Measurements from ENCODE around the gene STIMATE.

The STIMATE gene

GRCh38 chr3:52839268-52839575 lies 58.1 kb downstream of the STIMATE start:
- no peak for DNase-seq

GRCh38 chr3:52838561-52839267 lies 58.6 kb downstream of the STIMATE start:
- DNase-seq = no peak

GRCh38 chr3:52836986-52837385 lies 60.4 kb downstream of the STIMATE start:
- DNase-seq = no peak

- no peak for DNase-seq
Observed at GRCh38 chr3:52836471-52836845, 60.9 kb downstream of the STIMATE start.

- DNase-seq = no peak
Observed at GRCh38 chr3:52835766-52836470, 61.4 kb downstream of the STIMATE start.

- no peak for DNase-seq
Observed at GRCh38 chr3:52834871-52835501, 62.4 kb downstream of the STIMATE start, which contains the start of gene MUSTN1. Gene MUSTN1 (minus strand): TSS chr3:52835019. CDS start chr3:52834948, 71 bp downstream.

- DNase-seq = no peak
Observed at GRCh38 chr3:52833202-52833601, 64.1 kb downstream of the STIMATE start.

- DNase-seq = peak; percentile 26
Observed at GRCh38 chr3:52831500-52832301, 65.6 kb downstream of the STIMATE start.

GRCh38 chr3:52830535-52831258 lies 66.7 kb downstream of the STIMATE start, which contains the start of gene ITIH4:
Gene ITIH4 (minus strand): TSS chr3:52830672. CDS start chr3:52830642, 30 bp downstream.
- no peak for DNase-seq

- no peak for DNase-seq
Observed at GRCh38 chr3:52829906-52830463, 67.4 kb downstream of the STIMATE start.

- DNase-seq = no peak
Observed at GRCh38 chr3:52829482-52829881, 67.9 kb downstream of the STIMATE start.

GRCh38 chr3:52827866-52828376 lies 69.4 kb downstream of the STIMATE start:
- DNase-seq = no peak

GRCh38 chr3:52827441-52827840 lies 69.9 kb downstream of the STIMATE start:
- no peak for DNase-seq

GRCh38 chr3:52824037-52824436 lies 73.3 kb downstream of the STIMATE start:
- DNase-seq = no peak

GRCh38 chr3:52822363-52822762 lies 75.0 kb downstream of the STIMATE start:
- DNase-seq = no peak

GRCh38 chr3:52820736-52821135 lies 76.6 kb downstream of the STIMATE start:
- DNase-seq = no peak

- no peak for DNase-seq
Observed at GRCh38 chr3:52819936-52820335, 77.4 kb downstream of the STIMATE start.

GRCh38 chr3:52817860-52818259 lies 79.5 kb downstream of the STIMATE start:
- DNase-seq = no peak

GRCh38 chr3:52817221-52817620 lies 80.1 kb downstream of the STIMATE start:
- no peak for DNase-seq

- DNase-seq = no peak
Observed at GRCh38 chr3:52816654-52817053, 80.7 kb downstream of the STIMATE start.

- no peak for DNase-seq
Observed at GRCh38 chr3:52816199-52816598, 81.1 kb downstream of the STIMATE start.

GRCh38 chr3:52813810-52814209 lies 83.5 kb downstream of the STIMATE start:
- DNase-seq = no peak

Data from NCI-H1105 treated with DMSO at 0.1 percent for 48 hours (cell line).